Lung (tissue), 12 donors: Measurements from ENCODE around the gene STN1. TPM values are rescaled to one million over a fixed set of nuclear protein-coding genes. Genes with fewer than 3 reads are reported as not detected.

ENCODE experiments used
- ATAC-seq: fragments of 200-7000 bp; cut with Tn5 transposase; one replicate; pipeline ENCODE4 v1.9.1; 2020; ENCODE audit warnings: moderate number of reproducible peaks; ENCODE audit not compliant: insufficient read depth, low FRiP score
- DNase-seq, 3 donors: peaks; one replicate each; pipeline ENCODE4 v3.0.0-alpha.2; 2013 to 2017
- H3K27ac ChIP-seq, 2 donors: one replicate each; pipeline ENCODE4 v1.5.1; 2013; ENCODE audit warnings: mild to moderate bottlenecking in 2 of 2, moderate library complexity in 2 of 2, control low read depth in 1 of 2, inconsistent platforms in 1 of 2, low read depth in 1 of 2, low read length in 1 of 2
- H3K27me3 ChIP-seq, 3 donors: one replicate each; pipeline ENCODE4 v1.5.1; 2013; ENCODE audit warnings: low read length in 2 of 3; ENCODE audit not compliant: control insufficient read depth in 3 of 3, insufficient read depth in 3 of 3
- H3K36me3 ChIP-seq, 4 donors: one replicate each; pipeline ENCODE4 v1.5.1; 2013; ENCODE audit warnings: low read length in 4 of 4, mild to moderate bottlenecking in 1 of 4, moderate library complexity in 1 of 4; ENCODE audit not compliant: control insufficient read depth in 4 of 4, insufficient read depth in 4 of 4
- H3K4me1 ChIP-seq, 5 donors: one replicate each; pipeline ENCODE4 v1.5.1; 2013; ENCODE audit warnings: low read length in 5 of 5, mild to moderate bottlenecking in 2 of 5, moderate library complexity in 1 of 5; ENCODE audit not compliant: control insufficient read depth in 5 of 5, insufficient read depth in 5 of 5
- H3K4me3 ChIP-seq: one replicate; pipeline ENCODE4 v1.5.1; 2013; ENCODE audit warnings: mild to moderate bottlenecking, control low read depth, moderate library complexity
- H3K9ac ChIP-seq, 2 donors: one replicate each; pipeline ENCODE4 v1.5.1; 2013; ENCODE audit warnings: low read length in 2 of 2, control low read depth in 1 of 2; ENCODE audit not compliant: insufficient read depth in 1 of 2
- H3K9me3 ChIP-seq, 4 donors: one replicate each; pipeline ENCODE4 v1.5.1; 2013; ENCODE audit warnings: low read length in 3 of 4, mild to moderate bottlenecking in 1 of 4, moderate library complexity in 1 of 4; ENCODE audit not compliant: control insufficient read depth in 4 of 4, insufficient read depth in 3 of 4
- CTCF ChIP-seq: IDR thresholded peaks from 2 replicates; pipeline ENCODE4 v1.5.1; 2012; ENCODE audit warnings: mild to moderate bottlenecking; ENCODE audit errors: control extremely low read depth, extremely low read depth
- WGBS, 2 donors: extraction: QIAGEN DNeasy Blood & Tissue Kit; methylation state at CpG; one replicate each; pipeline ENCODE4 v1.1.7; 2013; 5-methylcytosine and 5-hydroxymethylcytosine counted together
- polyA plus RNA-seq, 2 donors: library from polyadenylated mRNA; stranded (reverse); fragments of 200-250 nt; gene quantifications; one replicate each; pipeline ENCODE4 v1.2.1, GENCODE V29; 2013
- total RNA-seq, 2 donors: library from RNA; depleted of rRNA in 1 of 2; stranded (reverse); fragments of >200 nt in 1 of 2; gene quantifications; one replicate each; pipeline ENCODE4 v1.2.1, GENCODE V29; 2014 to 2021
- donor health status: control.
- donor health status: control.
- donor health status: Bipolar disorder and iron deficiency.
- donor health status: healthy.
- donor health status: DM: yes; HTN: yes; CAD: no.

Gene STN1
- total and polyA plus RNA-seq, 4 donors: 26.5 to 43.8 (median 39.1) TPM

- Histone ChIP-seq H3K27me3 (no peaks in the 10 kb centered on the region), H3K4me1 (peaks cover 0 to 20% (median 3%) of the 10 kb centered on the region in 5 donors), H3K27ac (no peak overlapping the region), H3K4me3 (no peak overlapping the region), H3K9me3 (no peaks in the 10 kb centered on the region), H3K9ac (no peak overlapping the region), H3K36me3 (peaks cover 12 to 45% (median 32%) of the 10 kb centered on the region in 4 donors)
- TF ChIP-seq CTCF: no peak
- ATAC-seq (no peak), DNase-seq (no peak)
- WGBS, 2 donors: 78 to 95% methylated on average over 6 of the region's 6 CpGs
These were observed 32.4 kb downstream of the STN1 start for GRCh38 chr10:103885617-103886016.

- no peak overlapping the region for H3K4me3 ChIP-seq
- WGBS, 2 donors: 55 to 67% methylated on average over 3 of the region's 3 CpGs
- no peaks in the 10 kb centered on the region for H3K9me3 ChIP-seq
- TF ChIP-seq CTCF: peak; percentile 64
- H3K9ac ChIP-seq: no peak overlapping the region
- DNase-seq: peak; percentile 54 to 80 (median 77)
- H3K27me3 ChIP-seq: no peaks in the 10 kb centered on the region
- peaks cover 0 to 16% (median 3%) of the 10 kb centered on the region in 5 donors for H3K4me1 ChIP-seq
- no peak overlapping the region for H3K27ac ChIP-seq
- ATAC-seq: peak; percentile 27
- H3K36me3 ChIP-seq: peaks cover 12 to 43% (median 34%) of the 10 kb centered on the region in 4 donors
These were observed 33.3 kb downstream of the STN1 start for GRCh38 chr10:103884681-103885139.

GRCh38 chr10:103882285-103883007 lies 35.5 kb downstream of the STN1 start:
- H3K9me3 ChIP-seq: no peaks in the 10 kb centered on the region
- H3K36me3 ChIP-seq: peaks cover 12 to 48% (median 38%) of the 10 kb centered on the region in 4 donors
- H3K9ac ChIP-seq: no peak overlapping the region
- H3K4me3 ChIP-seq: no peak overlapping the region
- no peak for ATAC-seq
- no peaks in the 10 kb centered on the region for H3K27me3 ChIP-seq
- peak overlapping the region in 1 of 2 donors; percentile 68 for H3K27ac ChIP-seq
- WGBS, 2 donors: 93 to 97% methylated on average over 8 of the region's 8 CpGs
- H3K4me1 ChIP-seq: peaks cover 0 to under 1% (median 0%) of the 10 kb centered on the region in 5 donors
- no peak for TF ChIP-seq CTCF
- no peak for DNase-seq
